Measurements from ENCODE around the gene RGS7. TPM values are rescaled to one million over a fixed set of nuclear protein-coding genes. Genes with fewer than 3 reads are reported as not detected.

RGS7 gene
- total RNA-seq, 1 experiment from 2014 or later = 1.5 TPM

GRCh38 chr1:240998441-240999015 lies 358.5 kb downstream of the RGS7 start:
- Histone ChIP-seq H3K4me1 (ENCODE audit: insufficient read depth, low read length) (peaks cover 3% of the 10 kb centered on the region; the same call in 1 of the 2 replicates), H3K56ac (ENCODE audit: insufficient read length, low read depth, low read length) (no peak overlapping the region), H2BK5ac (ENCODE audit: insufficient read length, low read length) (no peak overlapping the region), H4K8ac (replicated peaks; ENCODE audit: insufficient read length, low read depth, low read length) (no peak overlapping the region), H2AFZ (ENCODE audit: low read length) (no peak overlapping the region), H3K14ac (ENCODE audit: insufficient read depth, low read length) (no peak overlapping the region), H4K5ac (ENCODE audit: insufficient read length, low read depth, low read length) (no peak overlapping the region), H3K18ac (ENCODE audit: insufficient read length, low read depth, low read length) (no peak overlapping the region), H3K79me2 (ENCODE audit: insufficient read depth, low read length) (no peaks in the 10 kb centered on the region), H2AK5ac (ENCODE audit: insufficient read length, low read length) (no peak overlapping the region), H3K23ac (ENCODE audit: insufficient read length, low read depth, low read length) (no peak overlapping the region), H3K9me3 (ENCODE audit: control insufficient read depth, low read depth, low read length) (no peaks in the 10 kb centered on the region), H3K4me2 (ENCODE audit: insufficient read depth, insufficient read length, low read length) (no peak overlapping the region), H4K20me1 (ENCODE audit: control insufficient read depth, insufficient read depth, insufficient read length) (no peaks in the 10 kb centered on the region), H3K27me3 (ENCODE audit: insufficient read depth, low read length) (no peaks in the 10 kb centered on the region), H2BK20ac (ENCODE audit: low read depth, low read length, poor library complexity, severe bottlenecking) (no peak overlapping the region), H2BK12ac (ENCODE audit: insufficient read length, low read depth, low read length) (no peak overlapping the region), H3K4ac (ENCODE audit: low read depth, low read length) (no peak overlapping the region), H3K23me2 (ENCODE audit: insufficient read length, low read depth, low read length, poor library complexity, severe bottlenecking) (no peaks in the 10 kb centered on the region), H4K91ac (ENCODE audit: insufficient read length, low read depth, low read length) (no peak overlapping the region), H3K27ac (ENCODE audit: insufficient read length, low read depth, low read length) (no peak overlapping the region), H3K79me1 (ENCODE audit: insufficient read depth, low read depth, low read length, poor library complexity, severe bottlenecking) (no peaks in the 10 kb centered on the region), H2BK15ac (ENCODE audit: low read depth, low read length) (no peak overlapping the region), H2BK120ac (ENCODE audit: low read depth, low read length, poor library complexity, severe bottlenecking) (no peak overlapping the region), H3K9ac (ENCODE audit: extremely low read depth, insufficient read length, low read length) (no peak overlapping the region), H3T11ph (ENCODE audit: low read length) (no peak overlapping the region)
- TF ChIP-seq CTCF (conservative IDR thresholded peaks at IDR 0.05) = no peak
- Mint-ChIP-seq H3K4me3 (no peak overlapping the region), H3K4me1 (peaks cover 15 to 16% of the 10 kb centered on the region in 2 experiments), H3K9me3 (no peaks in the 10 kb centered on the region; a peak in 1 of 5 replicates), H3K27me3 (ENCODE audit: low read depth) (no peaks in the 10 kb centered on the region), H3K36me3 (ENCODE audit: insufficient read depth in 1 of 3, low read depth in 3 of 3) (peaks cover 4 to 10% (median 4%) of the 10 kb centered on the region in 3 experiments; a peak in 6 of 7 replicates), H3K27ac (peak overlapping the region in 2 of 3 experiments; percentile 18 to 37; a peak in 2 of 7 replicates)
- no peak for DNase-seq
- WGBS (ENCODE audit: extremely low coverage, insufficient read length, low lambda C conversion rate) = no CpG with 5 or more reads among the region's 18 CpGs
